Esophagus squamous epithelium (tissue), 5 donors: ENCODE data around the gene OSBPL10. TPM values are rescaled to one million over a fixed set of nuclear protein-coding genes. Genes with fewer than 3 reads are reported as not detected.

Source experiments
- DNase-seq: peaks from one replicate; lab custom pipeline; 2025; lab: John Stamatoyannopoulos, UW
- H3K27ac ChIP-seq, 4 donors: fragments of 200-600 bp; sonication (generic); one replicate each; pipeline ENCODE4 v1.5.1; 2016 to 2019; ENCODE audit warnings: mild to moderate bottlenecking in 1 of 4
- H3K27me3 ChIP-seq, 4 donors: fragments of 200-600 bp; sonication (generic); 1 replicate in 3 of 4; 2 replicates in 1 of 4; pipeline versions ENCODE4 v1.5.1 to v1.6.0; 2017 to 2021; ENCODE audit warnings: antibody characterized with exemption in 1 of 4
- H3K36me3 ChIP-seq, 3 donors: fragments of 200-600 bp; sonication (generic); one replicate each; pipeline ENCODE4 v1.5.1; 2016 to 2019
- H3K4me1 ChIP-seq, 3 donors: fragments of 200-600 bp; sonication (generic); one replicate each; pipeline ENCODE4 v1.5.1; 2017 to 2019
- H3K4me3 ChIP-seq, 4 donors: fragments of 200-600 bp; sonication (generic); 1 replicate in 3 of 4; 2 replicates in 1 of 4; pipeline ENCODE4 v1.5.1; 2016 to 2019; ENCODE audit warnings: mild to moderate bottlenecking in 2 of 4, moderate library complexity in 1 of 4
- H3K9me3 ChIP-seq, 3 donors: fragments of 200-600 bp; sonication (generic); one replicate each; pipeline ENCODE4 v1.5.1; 2016 to 2019
- CTCF ChIP-seq, 6 experiments: fragments of 450-650 bp in 4 of 6; fragments of 200-600 bp in 2 of 6; sonication (generic) in 2 of 6; IDR thresholded peaks; one replicate each; pipeline ENCODE4 v1.5.1; 2016 to 2019; ENCODE audit warnings: antibody characterized with exemption in 6 of 6, mild to moderate bottlenecking in 4 of 6, moderate library complexity in 4 of 6
- POLR2A ChIP-seq, 4 donors: fragments of 450-650 bp; IDR thresholded peaks; one replicate each; pipeline ENCODE4 v1.6.1; 2017; ENCODE audit warnings: antibody characterized with exemption in 4 of 4, mild to moderate bottlenecking in 4 of 4, moderate library complexity in 3 of 4
- WGBS, 2 donors: methylation state at CpG; one replicate each; pipeline ENCODE4 v1.1.5; 2018; 5-methylcytosine and 5-hydroxymethylcytosine counted together
- intact Hi-C: fragments of 100-400 bp; cut with DNase I; formaldehyde crosslinking; loops from one replicate; pipeline ENCODE4 v1.15.0; 2022
- total RNA-seq, 4 donors: library from RNA; depleted of rRNA; stranded (reverse); fragments of >200 nt; gene quantifications; one replicate each; pipeline ENCODE4 v1.1.0, GENCODE V29; 2016
- donor health status: DM: yes; HTN: yes; CAD: no.

The OSBPL10 gene
- total RNA-seq, 4 donors from 2014 or later, result 13.8 to 65.3 (median 41.0) TPM

GRCh38 chr3:31732548-31732947 lies 248.5 kb downstream of the OSBPL10 start:
- no peak for TF ChIP-seq CTCF (IDR thresholded peaks at IDR 0.05)
- no peak for TF ChIP-seq POLR2A (IDR thresholded peaks at IDR 0.05)
- H3K36me3 ChIP-seq, result peaks cover 0 to 11% (median 0%) of the 10 kb centered on the region in 3 donors
- H3K9me3 ChIP-seq, result no peaks in the 10 kb centered on the region
- intact Hi-C loops, result no loop called here
- H3K27me3 ChIP-seq, result no peaks in the 10 kb centered on the region
- H3K4me1 ChIP-seq, result peaks cover 0 to 16% (median 0%) of the 10 kb centered on the region in 3 donors
- H3K27ac ChIP-seq, result no peak overlapping the region
- H3K4me3 ChIP-seq, result no peak overlapping the region
- DNase-seq, result no peak
- 83 to 91% methylated on average over 8 of the region's 8 CpGs for WGBS, 2 donors

- TF ChIP-seq CTCF (IDR thresholded peaks at IDR 0.05) (no peak), POLR2A (IDR thresholded peaks at IDR 0.05) (no peak)
- DNase-seq, result no peak
- no peaks in the 10 kb centered on the region for H3K27me3 ChIP-seq
- H3K9me3 ChIP-seq, result no peaks in the 10 kb centered on the region
- H3K27ac ChIP-seq, result no peak overlapping the region
- no peak overlapping the region for H3K4me3 ChIP-seq
- peaks cover 0 to 11% (median 0%) of the 10 kb centered on the region in 3 donors for H3K36me3 ChIP-seq
- intact Hi-C loops, result no loop called here
- 63 to 72% methylated on average over 4 to 8 of the region's 8 CpGs for WGBS, 2 donors
- H3K4me1 ChIP-seq, result peaks cover 0 to 16% (median 0%) of the 10 kb centered on the region in 3 donors
Observed at GRCh38 chr3:31729573-31729972, 251.5 kb downstream of the OSBPL10 start.

DNA sequence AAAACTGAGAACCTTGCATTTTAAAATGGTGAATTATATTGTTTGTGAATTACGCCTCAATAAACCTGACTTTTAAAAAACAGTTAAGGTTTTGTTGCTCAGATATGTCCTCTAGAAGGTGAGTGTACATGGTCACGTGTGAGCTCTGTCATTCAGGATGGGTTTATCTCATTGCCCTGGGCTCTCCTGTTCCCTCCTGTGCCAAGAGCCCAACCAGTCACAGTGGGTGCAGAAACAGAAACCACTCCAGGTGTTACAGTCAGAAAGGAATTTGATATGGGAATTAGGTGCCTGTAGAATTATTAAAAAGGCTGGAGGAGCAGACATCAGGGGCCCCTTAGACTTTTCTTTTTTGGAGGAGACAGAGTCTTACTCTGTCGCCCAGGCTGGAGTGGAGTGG lies 252.0 kb downstream of the OSBPL10 start:
- TF ChIP-seq CTCF (IDR thresholded peaks at IDR 0.05) (no peak), POLR2A (IDR thresholded peaks at IDR 0.05) (no peak)

GRCh38 chr3:31728403-31728802 lies 252.7 kb downstream of the OSBPL10 start:
- intact Hi-C loops, result no loop called here
- no peaks in the 10 kb centered on the region for H3K27me3 ChIP-seq
- no peak for DNase-seq
- H3K36me3 ChIP-seq, result peaks cover 0 to 11% (median 0%) of the 10 kb centered on the region in 3 donors
- H3K9me3 ChIP-seq, result no peaks in the 10 kb centered on the region
- H3K27ac ChIP-seq, result no peak overlapping the region
- H3K4me3 ChIP-seq, result no peak overlapping the region
- peaks cover 0 to 14% (median 0%) of the 10 kb centered on the region in 3 donors for H3K4me1 ChIP-seq
- 85 to 93% methylated on average over 2 of the region's 2 CpGs for WGBS, 2 donors
- no peak for TF ChIP-seq POLR2A (IDR thresholded peaks at IDR 0.05)
- TF ChIP-seq CTCF (IDR thresholded peaks at IDR 0.05), result no peak

More for the DNA sequence above, 252.0 kb downstream of the OSBPL10 start:
- Histone ChIP-seq H3K4me1 (peaks cover 0 to 16% (median 0%) of the 10 kb centered on the region in 3 donors), H3K27me3 (no peaks in the 10 kb centered on the region), H3K36me3 (peaks cover 0 to 11% (median 0%) of the 10 kb centered on the region in 3 donors), H3K4me3 (no peak overlapping the region), H3K9me3 (no peaks in the 10 kb centered on the region), H3K27ac (no peak overlapping the region)
- no peak for DNase-seq
- 55 to 76% methylated on average over 3 of the region's 3 CpGs for WGBS, 2 donors
- intact Hi-C loops, result no loop called here

DNA sequence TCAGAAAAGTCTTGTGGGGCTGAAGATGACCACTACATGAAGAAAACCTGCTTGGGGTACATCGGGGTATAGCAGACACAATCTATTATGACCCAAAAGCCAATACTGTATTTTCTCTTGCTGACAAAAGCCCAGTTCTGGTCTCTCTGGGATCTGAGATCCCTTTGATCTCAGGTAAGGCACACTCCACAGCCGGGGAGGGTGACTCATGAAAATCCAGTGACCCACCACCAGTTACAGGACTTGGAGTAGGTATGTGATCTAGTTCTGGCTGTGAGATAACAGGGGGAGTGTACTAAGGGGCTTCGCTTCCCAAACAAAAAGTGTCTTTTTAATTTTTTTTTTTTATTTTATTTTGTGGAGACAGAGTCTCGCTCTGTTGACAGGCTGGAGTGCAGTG lies 255.1 kb downstream of the OSBPL10 start:
- Histone ChIP-seq H3K36me3 (no peaks in the 10 kb centered on the region), H3K4me1 (peaks cover 0 to 9% (median 0%) of the 10 kb centered on the region in 3 donors), H3K27me3 (no peaks in the 10 kb centered on the region), H3K27ac (no peak overlapping the region), H3K9me3 (no peaks in the 10 kb centered on the region), H3K4me3 (no peak overlapping the region)
- DNase-seq, result no peak
- 92 to 95% methylated on average over 4 of the region's 4 CpGs for WGBS, 2 donors
- TF ChIP-seq POLR2A (IDR thresholded peaks at IDR 0.05) (no peak), CTCF (IDR thresholded peaks at IDR 0.05) (no peak)
- intact Hi-C loops, result no loop called here
